Liver (tissue), 9 donors: ENCODE data around the gene PPP4R3A. TPM values are rescaled to one million over a fixed set of nuclear protein-coding genes. Genes with fewer than 3 reads are reported as not detected.

Experiments used
- DNase-seq: peaks from one replicate; pipeline ENCODE4 v3.0.0-alpha.2; 2017; ENCODE audit warnings: low spot score
- H3K27ac ChIP-seq, 2 donors: one replicate each; pipeline ENCODE4 v1.7.0; 2013; ENCODE audit warnings: inconsistent platforms in 2 of 2, low read length in 2 of 2, control low read depth in 1 of 2, low read depth in 1 of 2, mild to moderate bottlenecking in 1 of 2
- H3K27me3 ChIP-seq, 4 donors: one replicate each; pipeline versions ENCODE4 v1.6.1 to v1.7.0; 2013; ENCODE audit warnings: low read length in 3 of 4, inconsistent platforms in 1 of 4, mild to moderate bottlenecking in 1 of 4, moderate library complexity in 1 of 4; ENCODE audit not compliant: control insufficient read depth in 4 of 4, insufficient read depth in 4 of 4
- H3K36me3 ChIP-seq, 4 donors: one replicate each; pipeline versions ENCODE4 v1.6.1 to v1.7.0; 2013; ENCODE audit warnings: low read length in 3 of 4, mild to moderate bottlenecking in 3 of 4, low read depth in 1 of 4, moderate library complexity in 1 of 4; ENCODE audit not compliant: control insufficient read depth in 4 of 4, insufficient read depth in 3 of 4
- H3K4me1 ChIP-seq, 4 donors: one replicate each; pipeline versions ENCODE4 v1.6.1 to v1.7.0; 2013; ENCODE audit warnings: low read length in 3 of 4, mild to moderate bottlenecking in 3 of 4, moderate library complexity in 1 of 4; ENCODE audit not compliant: control insufficient read depth in 4 of 4, insufficient read depth in 4 of 4
- H3K4me3 ChIP-seq, 3 donors: one replicate each; pipeline versions ENCODE4 v1.6.1 to v1.7.0; 2013; ENCODE audit warnings: low read length in 3 of 3, control low read depth in 1 of 3, low read depth in 1 of 3, mild to moderate bottlenecking in 1 of 3
- H3K9ac ChIP-seq, 2 donors: one replicate each; pipeline ENCODE4 v1.7.0; 2013; ENCODE audit warnings: low read length in 2 of 2, mild to moderate bottlenecking in 2 of 2, moderate library complexity in 2 of 2, control low read depth in 1 of 2, low read depth in 1 of 2
- H3K9me3 ChIP-seq, 4 donors: one replicate each; pipeline versions ENCODE4 v1.6.1 to v1.7.0; 2013; ENCODE audit warnings: low read length in 3 of 4; ENCODE audit not compliant: control insufficient read depth in 4 of 4
- ATF3 ChIP-seq: IDR thresholded peaks from 2 replicates; pipeline ENCODE4 v1.6.1; 2016; ENCODE audit warnings: antibody characterized with exemption
- CTCF ChIP-seq: fragments of 150-350 bp; IDR thresholded peaks from 2 replicates; pipeline ENCODE4 v1.5.1; 2017; ENCODE audit warnings: improper control_type of control experiment, low read depth, low read length; ENCODE audit not compliant: missing input control
- EGR1 ChIP-seq, 2 donors: IDR thresholded peaks; 2 replicates each; pipeline ENCODE4 v1.6.1; 2016 to 2018; ENCODE audit warnings: antibody characterized with exemption in 2 of 2, low read depth in 2 of 2
- FOXA1 ChIP-seq: IDR thresholded peaks from 2 replicates; pipeline ENCODE4 v1.6.1; 2016; ENCODE audit warnings: antibody characterized with exemption
- FOXA2 ChIP-seq: IDR thresholded peaks from 2 replicates; pipeline ENCODE4 v1.6.1; 2016; ENCODE audit warnings: antibody characterized with exemption
- GABPA ChIP-seq, 2 donors: IDR thresholded peaks in 1 of 2; conservative IDR thresholded peaks in 1 of 2; 2 replicates each; pipeline ENCODE4 v1.6.1; 2016; ENCODE audit warnings: antibody characterized with exemption in 2 of 2, mild to moderate bottlenecking in 1 of 2, moderate library complexity in 1 of 2
- HNF4A ChIP-seq, 2 donors: conservative IDR thresholded peaks; 2 replicates each; pipeline ENCODE4 v1.6.1; 2016; ENCODE audit warnings: antibody characterized with exemption in 2 of 2, mild to moderate bottlenecking in 2 of 2
- HNF4G ChIP-seq: IDR thresholded peaks from 2 replicates; pipeline ENCODE4 v1.6.1; 2016; ENCODE audit warnings: antibody characterized with exemption
- JUND ChIP-seq, 2 donors: IDR thresholded peaks; 2 replicates each; pipeline ENCODE4 v1.6.1; 2016; ENCODE audit warnings: antibody characterized with exemption in 2 of 2
- MAX ChIP-seq: IDR thresholded peaks from 2 replicates; pipeline ENCODE4 v1.6.1; 2016; ENCODE audit warnings: antibody characterized with exemption
- NR2F2 ChIP-seq: IDR thresholded peaks from 2 replicates; pipeline ENCODE4 v1.6.1; 2016; ENCODE audit warnings: antibody characterized with exemption
- RAD21 ChIP-seq, 2 donors: IDR thresholded peaks; 2 replicates each; pipeline ENCODE4 v1.6.1; 2016; ENCODE audit warnings: antibody characterized with exemption in 2 of 2, mild to moderate bottlenecking in 2 of 2
- REST ChIP-seq: IDR thresholded peaks from 2 replicates; pipeline ENCODE4 v1.6.1; 2016; ENCODE audit warnings: antibody characterized with exemption, mild to moderate bottlenecking
- RXRA ChIP-seq, 2 donors: IDR thresholded peaks; 2 replicates each; pipeline ENCODE4 v1.6.1; 2017 to 2018; ENCODE audit warnings: antibody characterized with exemption in 2 of 2, mild to moderate bottlenecking in 1 of 2
- SP1 ChIP-seq: IDR thresholded peaks from 2 replicates; pipeline ENCODE4 v1.6.1; 2018; ENCODE audit warnings: antibody characterized with exemption, mild to moderate bottlenecking
- TAF1 ChIP-seq: conservative IDR thresholded peaks from 2 replicates; pipeline ENCODE4 v1.6.1; 2016; ENCODE audit warnings: antibody characterized with exemption, mild to moderate bottlenecking
- YY1 ChIP-seq: IDR thresholded peaks from 2 replicates; pipeline ENCODE4 v1.6.1; 2016; ENCODE audit warnings: antibody characterized with exemption, mild to moderate bottlenecking
- ZBTB33 ChIP-seq: IDR thresholded peaks from 2 replicates; pipeline ENCODE4 v1.6.1; 2016; ENCODE audit warnings: antibody characterized with exemption
- WGBS: extraction: QIAGEN DNeasy Blood & Tissue Kit; methylation state at CpG from one replicate; pipeline ENCODE4 v1.1.7; 2013; 5-methylcytosine and 5-hydroxymethylcytosine counted together
- polyA plus RNA-seq, 2 donors: library from polyadenylated mRNA; stranded (reverse) in 1 of 2; unstranded in 1 of 2; fragments of 200-250 nt in 1 of 2; fragments of >200 nt in 1 of 2; fragmentation: Nextera tagmentation in 1 of 2; extraction: Ambion mirVana in 1 of 2; gene quantifications; one replicate each; pipeline versions ENCODE4 v1.2.1 to v1.2.3, GENCODE V29; 2013 to 2015
- total RNA-seq, 2 donors: library from RNA; depleted of rRNA; stranded (reverse); fragments of >200 nt; gene quantifications; one replicate each; pipeline ENCODE4 v1.2.3, GENCODE V29; 2014
- donor health status: healthy.
- donor health status: healthy.
- donor health status: healthy.
- donor health status: healthy.
- donor health status: healthy.

The PPP4R3A gene
- total and polyA plus RNA-seq, 4 donors, result 18.7 to 63.3 (median 42.5) TPM

- Histone ChIP-seq H3K27ac (peak overlapping the region; percentile 94 to 96), H3K27me3 (no peaks in the 10 kb centered on the region), H3K9me3 (no peaks in the 10 kb centered on the region), H3K9ac (peak overlapping the region; percentile 68 to 71), H3K4me3 (peak overlapping the region; percentile 88 to 100 (median 91)), H3K4me1 (peaks cover 3 to 17% (median 13%) of the 10 kb centered on the region in 4 donors), H3K36me3 (peaks cover 0 to 3% (median 1%) of the 10 kb centered on the region in 4 donors)
- no peak for DNase-seq
- TF ChIP-seq ZBTB33 (no peak), SP1 (no peak), RXRA (IDR thresholded peaks at IDR 0.05) (no peak), JUND (IDR thresholded peaks at IDR 0.05) (no peak), HNF4A (conservative IDR thresholded peaks at IDR 0.05) (no peak)
- WGBS, result under 1% methylated on average over 34 of the region's 34 CpGs
Observed at GRCh38 chr14:91509878-91510170, 286 bp downstream of the PPP4R3A start.

- WGBS, result under 1% methylated on average over 71 of the region's 71 CpGs
- peak overlapping the region; percentile 94 to 96 for H3K27ac ChIP-seq
- no peaks in the 10 kb centered on the region for H3K27me3 ChIP-seq
- TF ChIP-seq FOXA2 (no peak), FOXA1 (no peak), GABPA (IDR thresholded peaks at IDR 0.05 in 1 of 2, conservative IDR thresholded peaks at IDR 0.05 in 1 of 2) (no peak), HNF4G (peak; percentile 72), CTCF (no peak), SP1 (peak; percentile 78), ATF3 (no peak), EGR1 (IDR thresholded peaks at IDR 0.05; ENCODE audit: low read depth in 2 of 2) (no peak), NR2F2 (peak; percentile 64), YY1 (peak; percentile 80), MAX (peak; percentile 64), HNF4A (conservative IDR thresholded peaks at IDR 0.05) (peak; percentile 87 to 91), REST (peak; percentile 58), RXRA (IDR thresholded peaks at IDR 0.05) (peak; percentile 88 to 96), ZBTB33 (peak; percentile 22), JUND (IDR thresholded peaks at IDR 0.05) (peak in 1 of 2 donors; percentile 37), TAF1 (peak; percentile 74), RAD21 (IDR thresholded peaks at IDR 0.05) (peak; percentile 23 to 51)
- DNase-seq, result peak; percentile 65
- H3K4me1 ChIP-seq, result peaks cover 3 to 17% (median 13%) of the 10 kb centered on the region in 4 donors
- H3K9me3 ChIP-seq, result no peaks in the 10 kb centered on the region
- peak overlapping the region; percentile 88 to 100 (median 91) for H3K4me3 ChIP-seq
- H3K9ac ChIP-seq, result peak overlapping the region; percentile 68 to 82
- peaks cover 0 to 7% (median 3%) of the 10 kb centered on the region in 4 donors for H3K36me3 ChIP-seq
Observed at GRCh38 chr14:91509083-91509877, 830 bp downstream of the PPP4R3A start.
